AG04449 (cell line): ENCODE measurements around the gene TMEM184B.
A peak's percentile ranks its signal among the peaks of the same experiment; 100 is the strongest.
"Not testable (repeated sequence)": the region's sequence is repeated elsewhere in the genome, so short reads cannot be mapped to it uniquely, and the experiment has no call there.

Experiments
- CTCF ChIA-PET: fragments of 350-600 bp; formaldehyde crosslinking; extraction: SDS; loops from one replicate; lab custom pipeline; 2021; ENCODE audit warnings: antibody characterized with exemption; lab: Yijun Ruan, JAX
- POLR2A ChIA-PET: fragments of 400-600, 350-600 bp; formaldehyde crosslinking; extraction: SDS; loops from one replicate; lab custom pipeline; 2020; ENCODE audit warnings: antibody characterized with exemption, inconsistent platforms; lab: Yijun Ruan, JAX
- DNase-seq: peaks from one replicate; pipeline ENCODE4 v3.0.0-alpha.2; 2010; ENCODE audit warnings: low read depth, low spot score
- H3K4me3 ChIP-seq: 2 replicates; pipeline ENCODE4 v1.5.1; 2011; ENCODE audit warnings: low read depth, mild to moderate bottlenecking, control low read depth, low read length
- TF ChIP-seq, protein P1 (sequence below): IDR thresholded peaks from one replicate; pipeline ENCODE4 v1.5.1; 2011; ENCODE audit warnings: mild to moderate bottlenecking, moderate library complexity, low read length, control low read depth, inconsistent platforms; ENCODE audit not compliant: insufficient read depth; ENCODE audit errors: missing control alignments

TMEM184B gene

DNA sequence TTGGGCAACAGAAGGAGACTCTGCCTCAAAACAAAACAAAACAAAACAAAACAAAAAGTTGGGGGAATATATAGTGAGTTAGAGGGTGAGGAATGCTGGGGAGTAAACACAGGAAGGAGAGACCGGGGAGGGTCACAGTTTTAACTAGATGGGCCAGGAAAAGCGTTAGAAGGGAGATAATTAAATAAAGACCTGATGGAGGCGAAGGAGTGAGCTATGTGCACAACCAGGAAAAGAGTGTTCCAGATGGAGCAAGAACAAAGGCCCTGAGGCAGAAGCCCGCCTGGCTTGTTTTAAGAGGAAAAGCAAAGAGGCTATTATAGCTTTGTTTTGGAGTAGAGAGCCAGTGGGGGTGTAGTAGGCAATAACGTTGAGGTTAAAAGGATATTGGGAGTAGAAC is 86.4 kb downstream of the TMEM184B start:
- DNase-seq: no peak

DNA sequence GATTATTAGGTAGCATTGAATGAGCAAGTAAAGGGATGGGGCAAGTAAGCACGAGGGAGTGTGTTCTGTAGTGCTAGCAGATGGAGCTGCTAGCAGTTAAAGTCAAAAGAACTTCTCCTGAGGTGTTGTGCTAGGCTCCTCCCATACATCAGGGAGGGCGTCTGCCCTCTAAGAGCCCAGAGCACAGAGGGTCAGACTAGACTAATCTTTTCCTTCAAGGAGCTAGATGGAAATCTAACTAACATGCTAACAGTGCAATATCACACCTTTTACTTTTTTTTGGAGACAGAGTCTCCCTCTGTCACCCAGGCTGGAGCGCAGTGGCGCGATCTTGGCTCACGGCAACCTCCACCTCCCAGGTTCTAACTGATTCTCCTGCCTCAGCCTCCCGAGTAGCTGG is 88.0 kb downstream of the TMEM184B start:
- ChIA-PET POLR2A (no interaction called here), CTCF (interaction anchor here (1.3 kb wide), 1 partner anchor 70 kb away, joined by 4 read pairs; no protein-coding TSS in a partner anchor)
- TF ChIP-seq, protein P1, sequence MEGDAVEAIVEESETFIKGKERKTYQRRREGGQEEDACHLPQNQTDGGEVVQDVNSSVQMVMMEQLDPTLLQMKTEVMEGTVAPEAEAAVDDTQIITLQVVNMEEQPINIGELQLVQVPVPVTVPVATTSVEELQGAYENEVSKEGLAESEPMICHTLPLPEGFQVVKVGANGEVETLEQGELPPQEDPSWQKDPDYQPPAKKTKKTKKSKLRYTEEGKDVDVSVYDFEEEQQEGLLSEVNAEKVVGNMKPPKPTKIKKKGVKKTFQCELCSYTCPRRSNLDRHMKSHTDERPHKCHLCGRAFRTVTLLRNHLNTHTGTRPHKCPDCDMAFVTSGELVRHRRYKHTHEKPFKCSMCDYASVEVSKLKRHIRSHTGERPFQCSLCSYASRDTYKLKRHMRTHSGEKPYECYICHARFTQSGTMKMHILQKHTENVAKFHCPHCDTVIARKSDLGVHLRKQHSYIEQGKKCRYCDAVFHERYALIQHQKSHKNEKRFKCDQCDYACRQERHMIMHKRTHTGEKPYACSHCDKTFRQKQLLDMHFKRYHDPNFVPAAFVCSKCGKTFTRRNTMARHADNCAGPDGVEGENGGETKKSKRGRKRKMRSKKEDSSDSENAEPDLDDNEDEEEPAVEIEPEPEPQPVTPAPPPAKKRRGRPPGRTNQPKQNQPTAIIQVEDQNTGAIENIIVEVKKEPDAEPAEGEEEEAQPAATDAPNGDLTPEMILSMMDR: no peak

More for the DNA sequence above, 86.4 kb downstream of the TMEM184B start:
- TF ChIP-seq, protein P1: no peak
- H3K4me3 ChIP-seq: no peak overlapping the region
- ChIA-PET POLR2A (interaction anchor here (1.1 kb wide), 1 partner anchor 15 kb away, joined by 3 read pairs; the partner anchor contains the start of gene MAFF), CTCF (interaction anchor here (1.6 kb wide), 1 partner anchor 72 kb away, joined by 4 read pairs; no protein-coding TSS in a partner anchor)

GRCh38 chr22:38181453-38182200 is 91.2 kb downstream of the TMEM184B start, which contains the start of gene PLA2G6:
PLA2G6 (minus strand) TSS chr22:38181830; CDS start chr22:38169426, 12,404 bp downstream.
- ChIA-PET POLR2A (interaction anchor here (1.0 kb wide), 3 partner anchors 10 to 24 kb away, joined by 4 to 8 read pairs (median 5); partner anchors contain the start of gene MAFF), CTCF (interaction anchor here (0.9 to 1.6 kb wide), 4 partner anchors 9 to 69 kb away, joined by 3 to 4 read pairs (median 4); no protein-coding TSS in a partner anchor)
- peak; percentile 84 for DNase-seq
- H3K4me3 ChIP-seq: peak within 1 kb of the TSS; percentile 69
- TF ChIP-seq, protein P1: no peak

More for the DNA sequence above, 88.0 kb downstream of the TMEM184B start:
- DNase-seq: no peak
- no peak overlapping the region for H3K4me3 ChIP-seq

- peak overlapping the region; percentile 69 for H3K4me3 ChIP-seq
- ChIA-PET CTCF (interaction anchor here (2.4 kb wide), 1 partner anchor 66 kb away, joined by 13 read pairs; no protein-coding TSS in a partner anchor), POLR2A (interaction anchor here (0.6 kb wide), 1 partner anchor 30 kb away, joined by 3 read pairs; no protein-coding TSS in a partner anchor)
- TF ChIP-seq, protein P1: no peak
- DNase-seq: no peak
These were observed 91.9 kb downstream of the TMEM184B start for GRCh38 chr22:38180841-38181452.

DNA sequence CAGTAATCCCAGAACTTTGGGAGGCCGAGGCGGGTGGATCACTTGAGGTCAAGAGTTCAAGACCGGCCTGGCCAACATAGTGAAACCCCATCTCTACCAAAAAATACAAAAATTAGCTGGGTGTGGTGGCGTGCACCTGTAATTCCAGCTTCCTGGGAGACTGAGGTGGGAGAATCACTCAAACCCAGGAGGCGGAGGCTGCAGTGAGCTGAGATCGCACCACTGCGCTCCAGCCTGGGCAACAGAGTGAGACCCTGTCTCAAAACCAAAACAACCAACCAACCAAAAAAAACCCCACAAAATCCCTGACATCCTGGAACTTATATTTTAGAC is 94.2 kb downstream of the TMEM184B start:
- POLR2A ChIA-PET, H3K4me3 ChIP-seq, DNase-seq: not testable (repeated sequence)
- CTCF ChIA-PET: interaction anchor here (0.8 to 2.4 kb wide), 3 partner anchors 13 to 64 kb away, joined by 3 to 13 read pairs (median 3); no protein-coding TSS in a partner anchor

- POLR2A ChIA-PET: no interaction called here
- DNase-seq: no peak
These were observed 94.7 kb downstream of the TMEM184B start for GRCh38 chr22:38177926-38178604.

DNA sequence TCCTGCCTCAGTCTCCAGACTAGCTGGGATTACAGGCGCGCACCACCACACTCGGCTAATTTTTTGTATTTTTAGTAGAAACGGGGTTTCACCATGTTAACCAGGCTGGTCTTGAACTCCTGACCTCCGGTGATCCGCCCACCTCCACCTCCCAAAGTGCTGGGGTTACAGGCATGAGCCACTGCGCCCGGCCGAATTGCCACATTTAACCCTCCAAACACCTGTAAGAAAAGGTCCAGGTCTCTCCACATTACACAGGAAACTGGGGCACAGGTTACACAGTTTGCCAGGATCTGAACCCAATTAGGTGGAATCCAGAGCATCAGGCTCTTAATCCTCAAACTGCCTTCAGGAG is 95.3 kb downstream of the TMEM184B start:
- H3K4me3 ChIP-seq, DNase-seq, POLR2A ChIA-PET: not testable (repeated sequence)
- CTCF ChIA-PET: interaction anchor here (1.0 kb wide), 1 partner anchor 63 kb away, joined by 3 read pairs; no protein-coding TSS in a partner anchor

More at GRCh38 chr22:38177926-38178604, 94.7 kb downstream of the TMEM184B start:
- CTCF ChIA-PET: interaction anchor here (0.8 to 2.4 kb wide), 4 partner anchors 14 to 63 kb away, joined by 3 to 13 read pairs (median 3); no protein-coding TSS in a partner anchor
- H3K4me3 ChIP-seq: no peak overlapping the region
- TF ChIP-seq, protein P1: no peak
